Thyroid gland (tissue), 4 donors: ENCODE data around the gene ATRN.

Source experiments
- CTCF ChIP-seq, 6 experiments: fragments of 200-600 bp in 3 of 6; fragments of 450-650 bp in 3 of 6; sonication (generic) in 3 of 6; IDR thresholded peaks; one replicate each; pipeline ENCODE4 v1.5.1; 2016 to 2019; ENCODE audit warnings: antibody characterized with exemption in 6 of 6, mild to moderate bottlenecking in 2 of 6, inconsistent platforms in 1 of 6, moderate library complexity in 1 of 6
- POLR2A ChIP-seq, 2 donors: fragments of 450-650 bp; IDR thresholded peaks; one replicate each; pipeline ENCODE4 v1.6.1; 2017; ENCODE audit warnings: antibody characterized with exemption in 2 of 2, mild to moderate bottlenecking in 2 of 2, moderate library complexity in 1 of 2

- TF ChIP-seq CTCF (IDR thresholded peaks at IDR 0.05) = no peak
- TF ChIP-seq POLR2A (IDR thresholded peaks at IDR 0.05) = no peak
These were observed 190.4 kb downstream of the ATRN start for GRCh38 chr20:3661060-3661813.
